Caco-2 (cell line): ENCODE measurements around the gene TUBB4B. TPM values are rescaled to one million over a fixed set of nuclear protein-coding genes. Genes with fewer than 3 reads are reported as not detected.
A peak's percentile ranks its signal among the peaks of the same experiment; 100 is the strongest.

ENCODE experiments used
- BruUV-seq: library from RNA; stranded (reverse); fragments of 400-500 nt; replicated peaks from 2 replicates; lab custom pipeline; 2021; lab: Mats Ljungman, UMichigan
- CTCF ChIA-PET: fragments of 300-600 bp; sonication (Branson Sonifier 250); formaldehyde crosslinking; loops from one replicate; lab custom pipeline; 2022; ENCODE audit warnings: antibody characterized with exemption; lab: Charles Lee
- POLR2A ChIA-PET: fragments of 300-600 bp; sonication (Branson Sonifier 250); formaldehyde crosslinking; loops from one replicate; lab custom pipeline; 2022; ENCODE audit warnings: antibody characterized with exemption; lab: Charles Lee
- DNase-seq, 2 experiments: peaks; one replicate each; pipeline versions ENCODE4 v3.0.0 to v3.0.0-alpha.2; 2020 to 2022
- H3K27me3 ChIP-seq: replicated peaks from 2 replicates; pipeline ENCODE4 v1.6.0; 2011; ENCODE audit warnings: low read length; ENCODE audit not compliant: control insufficient read depth, insufficient read depth
- H3K36me3 ChIP-seq: 2 replicates; pipeline ENCODE4 v1.5.1; 2011; ENCODE audit warnings: low read length; ENCODE audit not compliant: control insufficient read depth, insufficient read depth
- H3K4me1 ChIP-seq: fragments of 250-450 bp; sonication (Bioruptor Pico); 2 replicates; pipeline ENCODE4 v1.5.1; 2020; ENCODE audit warnings: mild to moderate bottlenecking
- H3K4me3 ChIP-seq: 2 replicates; pipeline ENCODE4 v1.5.1; 2011; ENCODE audit warnings: low read depth, mild to moderate bottlenecking, control low read depth, low read length
- H3K9me3 ChIP-seq: fragments of 250-450 bp; sonication (Bioruptor Pico); 2 replicates; pipeline ENCODE4 v1.5.1; 2020; ENCODE audit warnings: mild to moderate bottlenecking, moderate library complexity
- H3K27ac Mint-ChIP-seq: one replicate; pipeline ENCODE4 v1.8.0; 2022; ENCODE audit warnings: mixed read lengths; ENCODE audit not compliant: unreplicated experiment
- H3K27me3 Mint-ChIP-seq: one replicate; pipeline ENCODE4 v1.8.0; 2022; ENCODE audit warnings: mixed read lengths; ENCODE audit not compliant: insufficient read depth, unreplicated experiment
- H3K36me3 Mint-ChIP-seq: one replicate; pipeline ENCODE4 v1.8.0; 2022; ENCODE audit warnings: mild to moderate bottlenecking, mixed read lengths; ENCODE audit not compliant: insufficient read depth, unreplicated experiment
- H3K4me1 Mint-ChIP-seq: one replicate; pipeline ENCODE4 v1.8.0; 2022; ENCODE audit warnings: low read depth, mixed read lengths; ENCODE audit not compliant: unreplicated experiment
- H3K4me3 Mint-ChIP-seq: one replicate; pipeline ENCODE4 v1.8.0; 2022; ENCODE audit warnings: mild to moderate bottlenecking, moderate library complexity, mixed read lengths; ENCODE audit not compliant: unreplicated experiment
- H3K9me3 Mint-ChIP-seq: one replicate; pipeline ENCODE4 v1.8.0; 2022; ENCODE audit warnings: mixed read lengths; ENCODE audit not compliant: unreplicated experiment
- CTCF ChIP-seq, 2 experiments: fragments of 200-600 bp in 1 of 2; IDR thresholded peaks; 1 replicate in 1 of 2; 2 replicates in 1 of 2; pipeline versions ENCODE4 v1.5.1 to v1.8.0; 2011 to 2022; ENCODE audit warnings: antibody characterized with exemption in 1 of 2, control low read depth in 1 of 2, inconsistent platforms in 1 of 2, low read depth in 1 of 2, low read length in 1 of 2, mild to moderate bottlenecking in 1 of 2, moderate library complexity in 1 of 2; ENCODE audit not compliant: insufficient read depth in 1 of 2, severe bottlenecking in 1 of 2, unreplicated experiment in 1 of 2
- intact Hi-C: fragments of 100-400 bp; cut with micrococcal nuclease; formaldehyde crosslinking; loops from one replicate; pipeline ENCODE4 v1.10.0; 2022; ENCODE audit not compliant: unreplicated experiment
- total RNA-seq: library from RNA; stranded (reverse); gene quantifications from 2 replicates; pipeline ENCODE4 v1.2.3, GENCODE V29; 2022

TUBB4B gene
- total RNA-seq, 1 experiment from 2014 or later = 487 TPM

DNA sequence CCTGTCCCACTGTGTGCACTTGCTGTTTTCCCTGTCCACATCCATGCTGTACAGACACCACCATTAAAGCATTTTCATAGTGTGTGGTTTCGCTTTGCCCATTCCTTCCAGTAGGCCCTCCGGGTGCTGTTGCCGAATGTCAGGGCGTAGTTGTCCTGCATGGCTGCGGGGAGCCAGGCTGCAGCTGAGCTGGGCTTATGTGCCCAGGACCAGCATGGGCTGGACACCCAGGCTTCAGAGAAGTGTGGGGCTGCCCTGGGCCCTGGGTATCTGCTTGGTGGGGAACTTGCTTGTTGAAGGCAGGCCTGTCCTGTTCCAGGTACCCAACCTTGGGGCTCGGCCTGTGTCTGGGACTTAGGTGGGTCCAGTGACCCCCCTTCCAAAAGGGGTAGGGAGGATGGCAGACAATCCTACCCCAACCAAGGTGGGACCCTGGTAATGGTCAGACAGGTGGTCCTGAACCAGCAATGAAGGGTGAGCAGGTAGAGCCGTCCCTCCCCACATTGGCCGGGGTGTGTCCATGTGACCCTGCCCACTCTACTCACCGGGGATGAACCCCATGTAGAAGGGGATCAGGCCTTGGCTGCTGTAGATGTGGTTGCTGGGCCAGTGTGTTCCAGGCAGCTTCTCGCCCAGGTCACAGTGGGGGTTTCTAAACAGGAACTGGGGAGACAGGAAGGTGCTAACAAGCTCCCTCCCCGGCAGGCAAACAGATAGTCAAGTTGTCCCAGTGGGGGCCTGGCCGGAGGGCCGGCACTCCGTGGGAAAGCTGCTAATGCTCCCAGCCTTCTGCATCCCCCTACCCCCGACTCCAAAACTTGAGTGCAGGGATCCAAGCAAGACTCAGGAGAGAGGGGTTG is 2.8 kb downstream of the TUBB4B start:
- H3K4me1 ChIP-seq = peaks cover 16% of the 10 kb centered on the region
- Mint-ChIP-seq H3K4me1 (peaks cover 7% of the 10 kb centered on the region), H3K27me3 (peaks cover 3% of the 10 kb centered on the region), H3K9me3 (no peaks in the 10 kb centered on the region), H3K36me3 (peaks cover 68% of the 10 kb centered on the region), H3K27ac (peak overlapping the region; percentile 95), H3K4me3 (peak overlapping the region; percentile 80)
- ChIA-PET CTCF (interaction anchor here (0.6 kb wide), 1 partner anchor 482 kb away, joined by 3 read pairs; no protein-coding TSS in a partner anchor), POLR2A (interaction anchor here (0.6 kb wide), 1 partner anchor 173 kb away, joined by 3 read pairs; no protein-coding TSS in a partner anchor)
- TF ChIP-seq CTCF (IDR thresholded peaks at IDR 0.05; ENCODE audit: insufficient read depth in 1 of 2, low read depth in 1 of 2, low read length in 1 of 2, severe bottlenecking in 1 of 2, unreplicated experiment in 1 of 2) = no peak
- H3K27me3 ChIP-seq = no peaks in the 10 kb centered on the region
- intact Hi-C loops = loop anchor here (5.0 to 10.0 kb wide), 2 partner anchors 48 to 449 kb away; partner anchors contain the start of genes CCDC183 and TMEM141
- H3K36me3 ChIP-seq = peaks cover 2% of the 10 kb centered on the region; the same call in 1 of the 2 replicates
- BruUV-seq = no TSS peak
- no peak overlapping the region for H3K4me3 ChIP-seq
- DNase-seq = no peak
- H3K9me3 ChIP-seq = no peaks in the 10 kb centered on the region

DNA sequence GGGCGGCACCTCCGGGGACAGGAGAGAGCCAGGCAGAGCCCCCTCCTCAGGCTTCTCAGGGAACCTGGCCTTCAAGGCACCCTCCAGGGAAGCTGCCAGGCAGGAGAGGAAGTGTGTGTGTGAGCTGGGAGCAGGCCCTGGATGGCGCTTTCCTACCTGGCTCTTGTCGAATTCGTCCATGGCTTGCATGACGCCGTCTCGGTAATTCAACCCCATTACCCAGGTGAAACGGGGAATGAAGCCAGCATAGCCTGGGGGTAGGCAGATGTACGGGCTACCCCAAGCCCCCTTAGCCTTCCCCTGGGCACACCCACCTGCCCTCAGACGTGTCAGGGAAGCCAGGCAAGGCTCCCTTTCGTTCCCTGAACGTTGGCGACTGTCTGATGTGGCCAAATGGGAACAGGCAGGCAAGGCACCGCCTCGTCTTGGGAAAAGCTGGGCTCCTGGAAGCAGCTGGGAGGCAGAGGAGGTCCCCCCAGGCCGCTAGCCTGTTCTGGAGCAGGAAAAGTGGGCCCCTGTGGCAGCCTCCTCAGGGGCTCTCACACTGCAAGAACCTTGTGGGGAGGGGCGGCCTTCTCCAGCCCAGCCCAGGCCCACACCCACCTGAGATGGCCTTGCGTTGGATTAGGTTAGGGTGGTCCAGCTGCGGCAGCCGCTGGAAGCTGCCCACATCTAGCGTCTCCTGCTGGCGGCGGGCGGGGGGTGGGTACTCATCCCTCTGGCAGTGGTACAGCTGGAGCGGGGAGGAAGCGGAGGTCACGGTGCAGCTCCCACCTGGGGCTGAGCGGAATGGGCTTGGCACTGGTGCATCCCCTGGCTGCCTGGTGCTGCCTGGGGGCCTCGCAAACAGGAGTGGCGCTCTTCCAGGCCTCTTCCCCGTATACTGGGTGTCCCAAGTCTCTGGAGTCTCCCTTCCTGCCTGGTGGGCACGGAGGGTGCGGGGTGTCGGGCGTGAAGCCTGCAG is 3.7 kb downstream of the TUBB4B start:
- peaks cover 3% of the 10 kb centered on the region for H3K27me3 Mint-ChIP-seq
- CTCF ChIA-PET = no interaction called here
- Histone ChIP-seq H3K36me3 (peaks cover 2% of the 10 kb centered on the region; the same call in 1 of the 2 replicates), H3K27me3 (no peaks in the 10 kb centered on the region), H3K9me3 (no peaks in the 10 kb centered on the region), H3K4me1 (peaks cover 16% of the 10 kb centered on the region), H3K4me3 (no peak overlapping the region)
- peak overlapping the region; percentile 95 for H3K27ac Mint-ChIP-seq
- POLR2A ChIA-PET = interaction anchor here (0.6 to 0.7 kb wide), 3 partner anchors 158 to 307 kb away, joined by 3 read pairs; partner anchors contain the start of gene MRPL41
- no peak for DNase-seq
- H3K9me3 Mint-ChIP-seq = no peaks in the 10 kb centered on the region
- intact Hi-C loops = loop anchor here (5.0 to 10.0 kb wide), 2 partner anchors 48 to 450 kb away; partner anchors contain the start of genes CCDC183 and TMEM141
- no TSS peak for BruUV-seq
- peak overlapping the region; percentile 80 for H3K4me3 Mint-ChIP-seq
- H3K4me1 Mint-ChIP-seq = peaks cover 7% of the 10 kb centered on the region
- TF ChIP-seq CTCF (IDR thresholded peaks at IDR 0.05; ENCODE audit: insufficient read depth in 1 of 2, low read depth in 1 of 2, low read length in 1 of 2, severe bottlenecking in 1 of 2, unreplicated experiment in 1 of 2) = no peak
- H3K36me3 Mint-ChIP-seq = peaks cover 68% of the 10 kb centered on the region
